Right lobe of liver (tissue), 6 donors: Measurements from ENCODE around the gene FPR2. TPM values are rescaled to one million over a fixed set of nuclear protein-coding genes. Genes with fewer than 3 reads are reported as not detected.

Experiments
- ATAC-seq, 4 donors: fragments of 200-7000 bp; cut with Tn5 transposase; one replicate each; pipeline ENCODE4 v1.9.1; 2020; ENCODE audit warnings: mild to moderate bottlenecking in 4 of 4, moderate library complexity in 4 of 4
- DNase-seq, 3 donors: peaks; one replicate each; pipeline ENCODE4 v3.0.0-alpha.2; 2020
- H3K27ac ChIP-seq, 3 donors: fragments of 200-600 bp; one replicate each; pipeline ENCODE4 v1.8.0; 2022
- H3K27me3 ChIP-seq, 2 donors: fragments of 200-600 bp; one replicate each; pipeline ENCODE4 v1.8.0; 2022
- H3K36me3 ChIP-seq, 4 donors: fragments of 200-600 bp; sonication (generic) in 1 of 4; one replicate each; pipeline versions ENCODE4 v1.5.1 to v1.8.0; 2017 to 2022; ENCODE audit warnings: control low read depth in 1 of 4
- H3K4me1 ChIP-seq, 4 donors: fragments of 200-600 bp; sonication (generic) in 1 of 4; one replicate each; pipeline versions ENCODE4 v1.5.1 to v1.8.0; 2017 to 2022; ENCODE audit warnings: control low read depth in 1 of 4
- H3K4me3 ChIP-seq, 3 donors: fragments of 200-600 bp; one replicate each; pipeline ENCODE4 v1.8.0; 2022
- H3K9me3 ChIP-seq, 4 donors: fragments of 200-600 bp; sonication (generic) in 1 of 4; one replicate each; pipeline versions ENCODE4 v1.5.1 to v1.8.0; 2017 to 2022; ENCODE audit warnings: control low read depth in 1 of 4
- POLR2A ChIP-seq: fragments of 450-650 bp; IDR thresholded peaks from one replicate; pipeline ENCODE4 v1.6.1; 2017; ENCODE audit warnings: antibody characterized with exemption, mild to moderate bottlenecking
- WGBS: methylation state at CpG from one replicate; pipeline ENCODE4 v1.1.6; 2018; ENCODE audit warnings: low coverage, low lambda C conversion rate; ENCODE audit not compliant: insufficient coverage; ENCODE audit errors: missing lambda C conversion rate; 5-methylcytosine and 5-hydroxymethylcytosine counted together
- intact Hi-C, 2 donors: fragments of 100-400 bp; cut with DNase I; formaldehyde crosslinking; loops; one replicate each; pipeline versions ENCODE4 v1.11.2 to v1.14.1; 2022
- total RNA-seq, 6 experiments: library from RNA; depleted of rRNA in 2 of 6; stranded (reverse); fragments of >200 nt in 2 of 6; fragmentation: NEBNext Ultra II Directional in 3 of 6; extraction: Animal tissue kit (Norgen Biotek cat#: 25700) in 3 of 6; gene quantifications; one replicate each; pipeline versions ENCODE4 v1.1.0 to v1.2.4, GENCODE V29; 2016 to 2023
- TF ChIP-seq, protein P1 (sequence below), 4 donors: fragments of 200-600 bp in 3 of 4; fragments of 450-650 bp in 1 of 4; IDR thresholded peaks; one replicate each; pipeline versions ENCODE4 v1.5.1 to v1.8.0; 2016 to 2022; ENCODE audit warnings: antibody characterized with exemption in 4 of 4, mild to moderate bottlenecking in 2 of 4
- donor health status: DM: no; HTN: yes; CAD: no.
- donor health status: DM: no; HTN: no; CAD: no.
- donor health status: DM: no; HTN: no; CAD: no.
- donor health status: DM: no; HTN: yes; CAD: no.
- donor health status: DM: no; HTN: yes; CAD: no.

The FPR2 gene
- total RNA-seq, 6 experiments from 2014 or later: 0.75 to 1.6 (median 1.1) TPM

DNA sequence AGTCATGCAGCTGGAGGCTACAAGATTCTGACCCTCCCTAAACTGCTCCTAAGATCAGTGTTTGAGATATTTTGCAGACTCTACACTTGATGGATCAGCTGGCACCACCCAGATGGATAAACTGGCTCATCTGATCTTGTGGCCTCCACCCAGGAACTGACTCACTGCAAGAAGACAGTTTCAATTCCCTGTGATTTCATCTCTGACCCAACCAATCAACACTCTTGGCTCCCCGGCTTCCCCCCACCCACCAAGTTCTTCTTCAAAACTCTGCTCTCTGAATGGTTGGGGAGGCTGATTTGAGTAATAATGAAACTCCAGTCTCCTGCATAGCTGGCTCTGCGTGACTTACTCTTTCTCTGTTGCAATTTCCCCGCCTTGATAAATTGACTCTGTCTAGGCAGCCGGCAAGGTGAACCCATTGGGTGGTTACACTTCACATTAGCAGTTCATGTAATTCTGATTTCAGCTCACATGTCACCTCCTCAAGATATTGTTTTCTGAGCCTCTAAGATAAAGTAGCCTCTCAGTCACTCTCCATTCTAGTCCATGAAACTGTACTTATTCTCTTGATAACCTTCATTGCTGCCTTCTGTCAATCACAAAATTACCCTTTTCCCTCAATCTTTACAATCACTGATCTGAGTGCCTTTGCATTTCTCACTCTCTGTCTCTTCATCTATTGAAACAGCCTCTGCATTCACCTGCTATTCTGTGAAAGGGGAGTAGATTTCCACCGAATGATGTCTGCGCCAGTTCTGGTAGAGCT, 24.1 kb downstream of the FPR2 start:
- H3K27me3 ChIP-seq: no peaks in the 10 kb centered on the region
- intact Hi-C loops: no loop called here
- no peaks in the 10 kb centered on the region for H3K9me3 ChIP-seq
- peak; percentile 29 to 67 (median 51) for ATAC-seq
- 47% methylated on average over 6 of the region's 6 CpGs for WGBS
- no peaks in the 10 kb centered on the region for H3K4me1 ChIP-seq
- H3K36me3 ChIP-seq: no peaks in the 10 kb centered on the region
- DNase-seq: peak in 1 of 3 donors; percentile 35
- TF ChIP-seq POLR2A: peak; percentile 27
- TF ChIP-seq, protein P1, sequence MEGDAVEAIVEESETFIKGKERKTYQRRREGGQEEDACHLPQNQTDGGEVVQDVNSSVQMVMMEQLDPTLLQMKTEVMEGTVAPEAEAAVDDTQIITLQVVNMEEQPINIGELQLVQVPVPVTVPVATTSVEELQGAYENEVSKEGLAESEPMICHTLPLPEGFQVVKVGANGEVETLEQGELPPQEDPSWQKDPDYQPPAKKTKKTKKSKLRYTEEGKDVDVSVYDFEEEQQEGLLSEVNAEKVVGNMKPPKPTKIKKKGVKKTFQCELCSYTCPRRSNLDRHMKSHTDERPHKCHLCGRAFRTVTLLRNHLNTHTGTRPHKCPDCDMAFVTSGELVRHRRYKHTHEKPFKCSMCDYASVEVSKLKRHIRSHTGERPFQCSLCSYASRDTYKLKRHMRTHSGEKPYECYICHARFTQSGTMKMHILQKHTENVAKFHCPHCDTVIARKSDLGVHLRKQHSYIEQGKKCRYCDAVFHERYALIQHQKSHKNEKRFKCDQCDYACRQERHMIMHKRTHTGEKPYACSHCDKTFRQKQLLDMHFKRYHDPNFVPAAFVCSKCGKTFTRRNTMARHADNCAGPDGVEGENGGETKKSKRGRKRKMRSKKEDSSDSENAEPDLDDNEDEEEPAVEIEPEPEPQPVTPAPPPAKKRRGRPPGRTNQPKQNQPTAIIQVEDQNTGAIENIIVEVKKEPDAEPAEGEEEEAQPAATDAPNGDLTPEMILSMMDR (IDR thresholded peaks at IDR 0.05): no peak
- H3K4me3 ChIP-seq: no peak overlapping the region
- peak overlapping the region in 1 of 3 donors; percentile 33 for H3K27ac ChIP-seq

DNA sequence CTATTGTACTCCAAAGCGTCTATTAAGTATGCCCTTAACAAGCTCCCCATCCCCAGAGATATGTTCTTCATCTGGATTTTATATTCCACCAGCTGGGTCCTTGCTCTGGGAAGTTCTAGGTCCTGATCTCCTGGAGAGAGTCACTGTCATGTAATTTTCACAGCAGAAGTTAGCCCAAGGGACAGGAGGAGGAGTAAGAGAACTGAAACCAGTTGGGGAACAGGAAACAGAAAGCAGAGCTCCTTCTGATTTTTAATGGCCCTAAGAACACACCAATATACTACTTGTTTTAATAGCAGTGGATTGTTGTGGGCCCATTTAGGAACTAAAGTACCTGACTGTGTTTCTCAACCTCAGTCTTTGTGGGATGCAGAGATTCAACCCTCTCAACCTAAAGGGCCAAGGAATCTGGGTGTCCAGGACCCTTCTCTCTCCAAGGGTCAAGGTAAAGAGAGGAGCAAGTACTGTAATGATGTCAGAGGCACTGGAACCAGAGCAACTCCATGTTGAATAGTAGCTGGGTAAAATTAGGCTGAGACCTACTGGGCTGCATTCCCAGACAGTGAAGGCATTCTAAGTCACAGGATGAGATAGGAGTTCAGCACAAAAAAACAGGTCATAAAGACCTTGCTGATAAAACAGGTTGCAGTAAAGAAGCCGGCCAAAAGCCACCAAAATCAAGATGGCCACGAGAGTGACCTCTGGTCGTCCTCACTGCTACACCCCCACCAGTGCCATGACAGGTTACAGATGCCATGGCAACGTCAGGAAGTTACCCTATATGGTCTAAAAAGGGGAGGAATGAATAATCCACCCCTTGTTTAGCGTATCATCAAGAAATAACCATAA, 25.9 kb downstream of the FPR2 start:
- WGBS: 43% methylated on average over 6 of the region's 6 CpGs
- no peak overlapping the region for H3K27ac ChIP-seq

DNA sequence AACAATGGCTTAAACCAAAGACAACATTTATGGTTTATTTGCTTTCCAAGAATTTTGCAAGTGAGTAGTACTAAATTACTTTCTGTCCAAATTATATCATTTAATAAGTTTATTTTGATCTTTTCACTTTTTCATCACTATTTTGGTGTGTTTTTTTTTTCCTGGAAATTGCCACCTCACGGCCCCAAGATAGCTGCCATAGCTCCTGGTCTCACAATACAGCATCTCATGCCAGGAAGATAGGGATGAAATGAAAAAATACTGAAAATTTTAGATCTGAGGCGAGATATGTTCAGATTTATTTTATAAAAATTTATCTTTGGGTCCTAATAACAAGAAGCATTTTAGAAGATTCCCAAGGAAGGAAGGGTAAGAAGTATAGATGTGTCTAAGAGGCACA, 27.0 kb downstream of the FPR2 start:
- H3K36me3 ChIP-seq: no peaks in the 10 kb centered on the region

More for the DNA sequence above, 25.9 kb downstream of the FPR2 start:
- no peak for DNase-seq
- no peak for TF ChIP-seq POLR2A
- TF ChIP-seq, protein P1 (IDR thresholded peaks at IDR 0.05): no peak
- peak in 3 of 4 donors; percentile 37 to 63 (median 48) for ATAC-seq
- intact Hi-C loops: no loop called here
- no peaks in the 10 kb centered on the region for H3K36me3 ChIP-seq
- no peaks in the 10 kb centered on the region for H3K27me3 ChIP-seq
- no peaks in the 10 kb centered on the region for H3K4me1 ChIP-seq
- no peak overlapping the region for H3K4me3 ChIP-seq
- H3K9me3 ChIP-seq: no peaks in the 10 kb centered on the region

DNA sequence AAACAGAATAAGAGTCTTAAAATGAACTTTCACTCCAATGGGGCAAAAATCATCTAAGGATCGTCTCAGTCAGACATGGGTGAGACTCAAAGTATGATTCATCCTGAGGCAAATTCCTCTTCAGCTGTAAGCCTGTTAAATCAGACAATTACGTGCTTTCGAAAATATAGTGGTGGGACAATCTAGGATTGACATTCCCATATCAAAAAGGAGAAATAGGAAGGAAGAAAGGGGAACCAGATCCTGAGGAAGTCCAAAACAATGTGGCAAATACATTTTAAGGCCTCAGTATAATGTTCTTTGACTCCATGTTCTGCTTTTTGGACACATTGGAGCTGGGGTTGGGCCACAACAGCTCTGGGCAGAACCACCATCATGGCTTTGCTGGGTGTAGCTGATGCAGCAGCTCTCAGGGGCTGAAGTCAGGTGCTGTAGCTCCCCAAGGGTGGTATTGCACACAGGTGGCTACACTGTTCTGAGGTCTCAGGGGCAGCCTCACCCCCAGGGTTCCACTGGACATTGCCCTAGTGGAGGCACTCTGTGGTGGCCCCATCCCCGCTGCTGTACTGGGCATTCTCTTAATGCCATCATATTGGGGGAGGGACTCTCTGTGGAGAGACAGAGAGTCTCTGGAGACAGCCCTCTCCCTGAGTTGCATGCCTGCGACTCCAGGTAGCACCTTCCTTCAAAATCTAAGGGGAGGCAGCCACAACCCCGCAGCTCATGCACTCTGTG, 28.2 kb downstream of the FPR2 start:
- Histone ChIP-seq H3K4me1 (no peaks in the 10 kb centered on the region), H3K9me3 (no peaks in the 10 kb centered on the region), H3K27ac (no peak overlapping the region), H3K27me3 (no peaks in the 10 kb centered on the region), H3K36me3 (no peaks in the 10 kb centered on the region), H3K4me3 (no peak overlapping the region)
- peak in 3 of 4 donors; percentile 47 to 53 (median 50) for ATAC-seq
- TF ChIP-seq, protein P1 (IDR thresholded peaks at IDR 0.05): no peak
- TF ChIP-seq POLR2A: no peak
- intact Hi-C loops: no loop called here
- DNase-seq: no peak
- WGBS: 37% methylated on average over 4 of the region's 6 CpGs

More for the DNA sequence above, 27.0 kb downstream of the FPR2 start:
- Histone ChIP-seq H3K27me3 (no peaks in the 10 kb centered on the region), H3K4me3 (no peak overlapping the region), H3K27ac (no peak overlapping the region), H3K4me1 (no peaks in the 10 kb centered on the region), H3K9me3 (no peaks in the 10 kb centered on the region)
- intact Hi-C loops: no loop called here
- DNase-seq: no peak
- 14% methylated on average over 2 of the region's 2 CpGs for WGBS
- no peak for ATAC-seq
- TF ChIP-seq, protein P1 (IDR thresholded peaks at IDR 0.05): no peak
- no peak for TF ChIP-seq POLR2A
